NCI-H1092 treated with DMSO at 0.1 percent for 48 hours (cell line): ENCODE measurements around the gene RARG.
A peak's percentile ranks its signal among the peaks of the same experiment; 100 is the strongest.

Source experiments
- DNase-seq: peaks from one replicate; lab custom pipeline; 2025; lab: John Stamatoyannopoulos, UW

The RARG gene

DNA sequence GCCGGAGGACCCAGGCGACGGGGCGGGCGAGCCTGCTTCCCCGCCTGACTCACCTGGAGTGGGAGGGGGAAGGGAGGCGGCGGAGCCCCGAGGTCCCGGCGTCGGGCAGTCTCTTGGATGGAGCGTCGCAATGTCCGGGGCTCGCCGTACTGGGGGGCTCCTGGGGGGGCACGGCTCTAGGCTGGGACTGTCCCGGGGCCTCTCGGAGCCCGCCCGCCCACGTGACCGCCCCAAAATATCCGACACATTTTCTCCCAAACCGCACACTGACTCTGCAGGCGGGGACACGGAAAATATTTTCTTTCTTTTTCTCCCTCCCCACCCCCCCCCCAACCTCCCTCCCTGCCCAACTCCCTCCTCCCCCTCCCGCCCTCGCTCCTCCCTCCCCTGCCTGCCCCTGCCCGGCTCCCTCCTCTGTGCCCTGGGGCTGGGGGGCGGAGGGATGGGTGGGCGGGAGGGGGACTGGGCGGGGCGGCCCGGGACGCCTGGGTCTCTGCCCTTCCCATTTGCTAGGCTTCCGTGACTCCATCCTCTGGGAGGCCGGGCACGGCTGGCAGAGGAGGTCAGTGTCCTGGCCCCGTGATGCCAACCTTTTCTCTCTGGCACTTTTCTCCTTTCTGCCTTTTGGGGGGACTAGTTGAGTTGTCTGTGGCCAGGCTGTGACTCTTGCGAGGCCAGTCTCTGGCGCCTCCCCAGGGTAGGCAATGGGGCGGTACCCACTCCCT is at the start of gene RARG:
Gene RARG, minus strand, starts transcription at position 289 of the 725 bp plus-strand sequence. CDS start 4,664 bp downstream, outside the sequence.
- DNase-seq: no peak

DNA sequence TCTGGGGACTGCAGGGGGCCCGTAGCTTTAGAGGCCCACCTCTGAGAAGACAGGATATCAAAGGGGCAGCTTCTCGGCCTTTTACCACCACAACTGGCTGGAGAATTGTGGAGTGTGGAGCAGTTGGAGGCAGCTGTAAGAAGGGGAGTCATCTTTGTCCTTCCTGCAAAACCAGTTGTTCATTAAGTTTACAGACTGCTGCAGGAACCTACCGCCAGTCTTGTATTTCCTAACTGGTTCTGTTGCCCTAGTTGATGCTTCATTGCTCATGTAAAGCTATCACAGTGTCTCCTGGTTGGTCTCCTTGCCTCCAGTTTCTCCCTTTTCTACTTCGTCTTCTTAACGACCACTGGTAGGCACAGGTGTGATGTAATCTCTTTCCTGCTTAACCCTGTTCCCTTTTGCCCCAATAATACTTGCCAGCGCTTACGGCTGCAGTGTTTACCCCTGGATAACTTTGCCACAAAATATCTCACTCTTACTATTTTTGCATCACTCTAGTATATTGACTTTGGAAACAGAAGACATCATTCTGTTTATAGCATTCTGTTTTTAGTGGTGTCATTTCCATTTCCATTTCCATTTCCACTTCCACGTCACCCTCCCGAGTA is 48.0 kb upstream of the RARG start:
- no peak for DNase-seq

- no peak for DNase-seq
Measured at GRCh38 chr12:53279283-53279869, 47.4 kb upstream of the RARG start.

DNA sequence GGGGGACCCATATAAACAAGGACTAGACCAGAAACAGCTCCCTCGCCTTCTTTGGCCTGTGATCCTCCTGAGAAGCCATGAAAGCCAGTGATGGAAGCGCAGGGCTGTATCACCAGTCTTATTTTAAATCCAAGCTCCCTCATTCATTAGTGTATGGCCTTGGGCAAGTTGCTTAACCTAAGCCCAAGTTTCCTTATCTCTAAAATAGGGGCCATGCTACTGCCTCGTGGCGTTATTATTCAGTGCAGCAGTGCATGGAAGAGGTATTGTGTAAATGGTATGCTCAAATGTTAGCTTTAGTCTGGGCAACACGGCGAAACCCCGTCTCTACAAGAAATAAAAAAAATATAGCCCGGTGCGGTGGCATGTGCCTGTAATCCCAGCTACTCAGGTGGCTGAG is 46.0 kb upstream of the RARG start:
- no peak for DNase-seq

- DNase-seq: no peak
Measured at GRCh38 chr12:53276511-53276910, 44.5 kb upstream of the RARG start.

- no peak for DNase-seq
Measured at GRCh38 chr12:53274445-53274844, 42.4 kb upstream of the RARG start.

DNA sequence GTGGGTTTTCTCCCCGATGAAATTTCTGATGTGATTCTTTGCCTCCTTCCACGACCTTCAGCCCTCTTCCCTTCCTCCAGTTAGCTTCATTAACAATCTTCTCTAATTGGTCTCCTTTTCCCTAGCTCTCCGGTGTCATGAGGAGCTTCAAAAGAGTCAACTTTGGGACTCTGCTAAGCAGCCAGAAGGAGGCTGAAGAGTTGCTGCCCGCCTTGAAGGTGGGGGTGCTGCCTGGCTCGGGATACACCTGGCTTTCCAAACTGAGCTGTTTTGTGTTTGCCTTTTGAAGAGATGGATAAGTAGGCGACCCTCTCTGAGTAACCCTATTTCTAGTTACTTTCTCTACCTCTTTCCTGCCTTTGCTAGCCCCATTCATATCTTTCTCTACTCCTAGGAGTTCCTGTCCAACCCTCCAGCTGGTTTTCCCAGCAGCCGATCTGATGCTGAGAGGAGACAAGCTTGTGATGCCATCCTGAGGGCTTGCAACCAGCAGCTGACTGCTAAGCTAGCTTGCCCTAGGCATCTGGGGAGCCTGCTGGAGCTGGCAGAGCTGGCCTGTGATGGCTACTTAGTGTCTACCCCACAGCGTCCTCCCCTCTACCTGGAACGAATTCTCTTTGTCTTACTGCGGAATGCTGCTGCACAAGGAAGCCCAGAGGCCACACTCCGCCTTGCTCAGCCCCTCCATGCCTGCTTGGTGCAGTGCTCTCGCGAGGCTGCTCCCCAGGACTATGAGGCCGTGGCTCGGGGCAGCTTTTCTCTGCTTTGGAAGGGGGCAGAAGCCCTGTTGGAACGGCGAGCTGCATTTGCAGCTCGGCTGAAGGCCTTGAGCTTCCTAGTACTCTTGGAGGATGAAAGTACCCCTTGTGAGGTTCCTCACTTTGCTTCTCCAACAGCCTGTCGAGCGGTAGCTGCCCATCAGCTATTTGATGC is 36.9 kb upstream of the RARG start:
- DNase-seq: no peak

GRCh38 chr12:53267999-53268629 is 36.1 kb upstream of the RARG start, which contains the start of gene ESPL1:
Gene ESPL1, plus strand, starts transcription at chr12:53268299. Its CDS starts 468 bp downstream, at chr12:53268767.
- peak; percentile 50 for DNase-seq

DNA sequence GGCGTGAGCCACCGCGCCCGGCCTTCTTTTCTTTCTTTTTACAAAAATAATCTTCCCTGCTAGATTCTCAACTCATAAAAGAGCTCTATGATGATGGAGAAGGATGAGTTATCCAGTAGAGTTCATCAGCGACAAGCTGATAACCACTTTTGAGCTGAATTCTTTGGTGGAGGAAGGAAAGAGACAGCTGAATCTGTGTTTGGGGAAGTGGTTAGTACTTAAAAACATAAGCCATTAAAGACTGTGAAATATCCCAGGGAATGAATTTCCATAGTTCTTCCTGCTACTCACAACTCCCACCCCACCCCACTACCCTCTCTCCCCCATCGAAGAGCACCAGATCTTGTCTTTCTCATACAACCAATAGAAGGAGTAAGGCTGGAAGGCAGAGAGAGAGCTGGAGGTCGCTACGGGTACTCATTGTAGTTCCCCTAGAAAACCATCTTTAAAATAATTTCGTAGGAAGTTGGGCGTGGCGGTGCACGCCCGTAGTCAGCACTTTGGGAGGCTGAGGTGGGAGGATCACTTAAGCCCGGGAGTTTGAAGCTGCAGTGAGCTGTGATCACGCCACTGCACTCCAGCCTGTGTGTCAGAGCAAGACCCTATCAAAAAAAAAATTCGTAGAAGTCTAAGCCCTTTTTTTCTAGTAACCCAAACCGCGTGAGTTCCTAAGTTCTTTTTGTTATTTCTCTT is 35.4 kb upstream of the RARG start:
- DNase-seq: no peak

DNA sequence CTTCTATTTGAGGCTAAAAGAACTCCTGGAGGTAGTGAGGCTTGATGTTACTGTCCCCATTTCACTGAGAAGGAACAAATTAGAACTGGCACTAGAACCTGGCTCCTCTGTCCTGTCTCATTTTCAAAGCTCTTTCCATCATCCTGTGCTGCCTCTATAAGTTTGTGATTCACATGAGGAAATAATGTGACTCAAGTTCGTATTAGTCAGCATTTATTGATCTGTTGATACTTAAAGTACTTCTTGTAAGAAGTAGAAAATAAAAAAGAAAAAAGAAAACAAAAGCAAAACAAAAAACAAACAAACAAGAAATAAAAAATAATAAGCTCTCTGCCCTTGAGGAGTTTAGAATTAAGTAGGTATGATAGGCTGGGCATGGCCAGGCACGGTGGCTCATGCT is 33.8 kb upstream of the RARG start:
- no peak for DNase-seq

DNA sequence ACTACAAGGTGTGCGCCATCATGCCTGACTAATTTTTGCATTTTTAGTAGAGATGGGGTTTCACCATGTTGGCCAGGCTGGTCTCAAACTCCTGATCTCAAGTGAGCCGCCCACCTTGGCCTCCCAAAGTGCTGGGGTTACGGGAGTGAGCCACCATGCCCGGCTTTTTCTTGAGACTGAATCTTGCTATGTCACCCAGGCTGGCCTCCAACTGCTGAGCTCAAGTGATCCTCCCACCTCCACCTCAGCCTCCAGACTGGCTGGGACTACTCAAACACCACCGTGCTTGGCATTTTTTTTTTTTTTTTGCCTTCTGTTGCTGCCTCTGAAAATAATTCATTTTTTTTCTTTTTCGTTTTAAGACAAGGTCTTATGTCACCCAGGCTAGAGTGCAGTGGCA is 27.9 kb upstream of the RARG start:
- no peak for DNase-seq

DNA sequence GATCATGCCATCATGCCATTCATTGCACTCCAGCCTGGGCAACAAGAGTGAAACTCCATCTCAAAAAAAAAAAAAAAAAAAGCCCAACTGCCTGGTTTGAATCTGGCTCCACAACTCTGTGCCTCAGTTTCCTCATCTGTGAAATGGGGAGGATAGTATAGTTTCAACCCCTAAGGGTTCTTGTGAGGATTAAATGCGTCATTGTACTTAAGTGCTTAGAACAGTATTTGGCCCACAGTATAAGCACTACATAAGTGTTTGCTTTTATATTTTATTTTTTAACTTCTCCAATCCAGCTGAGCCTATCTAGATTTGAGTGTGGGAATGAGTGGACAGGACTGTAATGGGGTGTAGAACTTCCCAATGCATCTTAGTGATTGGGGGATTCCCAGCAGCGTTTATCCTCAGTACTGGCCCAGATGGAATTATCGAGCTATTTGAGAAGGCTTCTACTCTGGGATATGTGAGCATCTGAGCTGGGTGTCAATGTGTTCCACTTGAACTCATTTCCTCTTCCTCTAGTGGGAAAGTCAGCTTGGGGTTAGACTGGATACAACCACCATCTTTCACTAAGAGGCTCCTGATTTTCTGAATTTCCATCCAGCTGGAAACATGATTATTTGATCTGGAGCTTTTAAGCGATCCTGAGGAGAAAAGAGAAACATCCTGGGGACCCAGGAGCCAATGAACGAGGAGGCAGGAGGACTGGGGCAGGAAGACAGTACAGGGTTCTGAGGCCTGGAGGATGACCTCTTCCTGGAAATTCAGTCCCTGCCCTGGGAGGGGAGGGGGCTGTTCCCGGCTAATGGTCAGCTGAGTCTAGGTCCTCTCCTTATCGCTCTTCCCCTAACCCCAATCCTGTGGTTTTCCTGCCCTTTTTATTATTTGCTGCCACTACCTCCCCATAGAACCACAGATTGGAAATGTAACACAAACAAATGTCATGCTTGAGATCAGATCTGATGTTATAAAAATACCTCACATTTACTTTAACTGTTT is 26.8 kb upstream of the RARG start:
- DNase-seq: no peak

- no peak for DNase-seq
Measured at GRCh38 chr12:53255996-53256395, 24.0 kb upstream of the RARG start.

GRCh38 chr12:53254816-53255545 is 23.0 kb upstream of the RARG start:
- DNase-seq: no peak

- no peak for DNase-seq
Measured at GRCh38 chr12:53253298-53253697, 21.3 kb upstream of the RARG start.

DNA sequence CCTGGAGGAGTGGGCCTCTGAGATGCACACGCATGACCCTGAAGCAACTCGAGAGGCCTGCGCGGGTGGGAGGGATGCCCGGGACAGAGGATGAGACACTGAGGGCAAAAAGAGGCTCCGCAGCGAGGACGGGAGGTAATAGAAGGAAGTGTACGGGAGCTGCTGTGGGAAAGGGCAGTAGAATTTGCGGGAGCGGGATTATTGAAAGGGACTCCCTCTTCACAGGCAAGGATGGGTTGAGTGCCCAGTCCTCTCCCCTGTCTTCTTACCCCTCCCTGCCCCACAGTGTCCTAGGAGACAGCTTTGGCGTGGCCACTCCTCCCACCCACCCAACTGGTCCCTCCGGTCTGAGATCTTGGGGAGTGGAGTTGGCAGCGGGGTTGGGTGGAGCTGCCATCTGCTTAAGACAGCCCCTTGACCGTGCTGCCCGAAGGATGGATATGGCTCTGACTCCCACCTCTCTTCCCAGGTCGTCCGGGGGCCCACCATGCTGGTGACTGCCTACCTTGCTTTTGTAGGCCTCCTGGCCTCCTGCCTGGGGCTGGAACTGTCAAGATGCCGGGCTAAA is 20.4 kb upstream of the RARG start:
- no peak for DNase-seq

- DNase-seq: peak; percentile 47
Measured at GRCh38 chr12:53251477-53252348, 19.7 kb upstream of the RARG start.

- DNase-seq: no peak
Measured at GRCh38 chr12:53245286-53245685, 13.3 kb upstream of the RARG start.
